NAMALWA (cell line): ENCODE measurements around the gene MFSD6.
"Not testable (repeated sequence)": the region's sequence is repeated elsewhere in the genome, so short reads cannot be mapped to it uniquely, and the experiment has no call there.

Experiments
- DNase-seq: peaks from one replicate; pipeline ENCODE4 v3.0.0-alpha.2; 2015; ENCODE audit warnings: low spot score

MFSD6 gene

GRCh38 chr2:190501702-190502407 lies 93.7 kb downstream of the MFSD6 start:
- DNase-seq, result no peak

DNA sequence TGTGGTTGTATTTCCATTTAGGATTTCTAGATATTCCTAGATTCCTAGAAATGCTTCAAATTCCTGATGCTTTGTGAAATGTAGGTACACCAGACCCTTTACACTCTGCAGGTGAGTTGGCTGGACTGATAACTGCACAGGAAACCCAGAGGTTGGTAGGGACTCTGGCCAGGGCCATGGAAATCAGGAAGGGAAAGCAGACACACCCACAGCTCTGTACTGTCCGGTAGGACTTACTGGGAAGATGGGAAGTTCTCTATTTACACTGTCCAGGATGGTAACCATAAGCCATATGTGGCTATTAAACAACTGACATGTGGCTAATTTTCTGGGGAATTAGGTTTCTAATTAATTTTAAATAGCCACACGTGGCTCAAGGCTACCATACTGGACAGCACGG lies 94.9 kb downstream of the MFSD6 start:
- no peak for DNase-seq

DNA sequence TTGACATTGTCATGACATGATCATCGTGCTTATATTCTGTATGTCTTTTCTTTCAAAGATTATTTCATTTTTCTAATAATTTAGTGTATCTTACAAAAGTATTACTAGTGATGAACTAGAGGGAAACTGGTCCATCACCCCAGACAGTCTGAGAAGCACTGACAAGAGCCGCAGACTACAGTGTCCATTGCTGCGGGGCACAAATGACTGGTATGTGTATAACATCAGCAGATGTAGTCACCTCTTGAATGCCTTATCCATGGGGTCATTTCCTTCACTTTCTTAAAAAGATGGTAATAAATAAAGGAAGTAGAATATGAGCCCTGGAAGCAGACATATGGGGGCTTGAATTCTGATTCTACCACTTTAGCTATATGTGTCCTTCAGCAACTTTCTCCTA lies 96.8 kb downstream of the MFSD6 start:
- no peak for DNase-seq

DNA sequence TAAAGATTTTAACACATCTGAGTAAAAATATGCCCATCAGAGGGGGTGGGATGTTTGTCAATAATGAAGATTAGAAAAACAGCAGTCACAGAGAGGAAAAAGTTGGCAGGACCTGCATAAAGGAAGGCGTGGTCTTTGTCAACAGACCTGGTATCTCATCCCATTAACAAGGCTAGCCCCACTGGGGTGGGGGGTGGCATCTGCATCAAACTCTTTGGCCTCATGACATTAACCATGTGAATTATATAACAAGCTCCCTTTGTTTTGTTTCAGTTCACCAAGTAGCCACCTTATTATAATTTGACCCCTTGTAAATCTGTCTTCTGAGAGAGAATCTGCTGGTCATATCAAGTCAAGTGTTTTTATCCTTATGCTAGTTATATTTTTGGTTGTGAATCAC lies 97.5 kb downstream of the MFSD6 start:
- DNase-seq, result no peak

- no peak for DNase-seq
Observed at GRCh38 chr2:190506666-190507065, 98.5 kb downstream of the MFSD6 start.

- DNase-seq, result no peak
Observed at GRCh38 chr2:190507135-190507534, 99.0 kb downstream of the MFSD6 start.

- DNase-seq, result not testable (repeated sequence)
Observed at GRCh38 chr2:190509895-190510294, 101.7 kb downstream of the MFSD6 start.

DNA sequence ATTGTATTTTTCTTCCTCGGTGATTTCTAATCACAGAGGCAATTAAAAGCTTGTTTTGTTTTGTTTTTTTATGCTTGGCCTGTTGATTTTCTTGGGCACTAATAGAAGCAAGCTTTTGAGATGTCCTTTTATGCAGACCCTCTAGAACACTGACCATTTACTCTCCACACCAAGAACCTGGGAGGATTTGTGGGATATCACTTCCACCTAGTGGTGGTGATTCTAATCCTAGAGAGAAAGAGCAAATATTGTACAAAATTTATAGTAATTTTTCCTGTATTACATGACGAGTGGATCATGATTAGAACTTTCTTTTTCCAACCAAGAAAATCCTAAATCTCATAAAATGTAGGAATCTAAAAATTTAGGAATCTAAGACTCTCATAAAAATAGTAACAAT lies 102.9 kb downstream of the MFSD6 start:
- peak; percentile 26 for DNase-seq

DNA sequence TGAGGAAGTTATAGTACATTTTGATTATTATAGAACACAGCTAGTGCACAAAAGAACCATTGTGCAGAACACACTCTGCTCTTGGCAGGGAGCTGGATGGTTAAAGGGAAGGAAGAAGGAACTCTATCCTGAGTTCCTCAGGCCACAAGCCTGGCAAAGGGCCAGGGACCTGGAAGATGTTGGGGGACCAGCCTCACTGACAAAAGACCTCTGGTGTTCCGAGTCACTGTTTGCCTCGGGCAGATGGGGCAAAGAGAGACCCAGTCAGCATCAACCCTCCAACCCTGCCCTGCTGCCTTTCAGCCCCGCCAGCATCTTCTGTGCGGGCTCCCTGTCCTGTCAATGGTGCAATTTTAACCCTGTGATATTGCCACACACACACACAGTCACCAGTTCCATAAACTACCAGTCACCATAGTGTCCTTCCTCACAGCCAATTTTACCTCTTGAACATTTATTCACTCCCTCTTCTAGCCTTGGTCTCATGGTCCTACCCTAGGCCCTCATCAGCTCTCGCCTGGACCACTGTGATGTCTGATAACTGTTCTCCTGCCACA lies 104.5 kb downstream of the MFSD6 start:
- no peak for DNase-seq

DNA sequence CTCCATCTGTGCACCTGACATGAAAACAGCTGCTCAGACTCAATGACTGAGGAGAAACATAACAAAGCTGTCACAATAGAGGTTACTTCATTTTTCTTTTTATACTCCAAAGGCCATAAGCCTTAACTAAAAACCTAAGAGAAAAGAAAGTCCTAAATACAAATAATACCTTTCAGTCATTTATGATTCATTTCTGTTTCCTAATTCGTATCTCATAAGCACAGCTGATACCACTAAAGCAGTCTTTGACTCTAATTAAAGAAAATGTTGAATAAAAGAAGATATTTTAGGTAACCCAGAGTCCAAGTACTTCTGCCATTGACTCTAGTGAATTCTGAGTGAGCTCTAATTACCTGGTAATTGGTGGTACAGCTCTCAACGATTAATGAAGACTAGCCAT lies 105.7 kb downstream of the MFSD6 start:
- no peak for DNase-seq

DNA sequence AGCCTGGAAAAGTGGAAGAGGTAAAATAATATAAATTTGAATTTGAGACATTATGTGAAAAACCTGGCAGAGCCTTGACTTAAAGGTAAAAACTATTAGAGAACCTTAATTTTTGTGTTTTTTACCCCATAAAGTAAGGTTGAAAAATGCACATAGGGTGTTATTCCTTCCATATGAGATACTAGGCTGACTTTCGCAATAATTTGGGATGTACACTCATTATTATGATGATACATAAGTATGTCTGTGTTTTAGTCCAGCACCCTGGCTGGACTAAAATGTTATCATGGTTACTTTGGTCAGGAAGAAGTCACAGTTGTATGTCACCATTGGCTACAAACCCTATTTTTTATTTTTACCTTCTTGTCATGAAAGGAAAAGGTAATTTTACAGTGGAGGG lies 106.5 kb downstream of the MFSD6 start:
- no peak for DNase-seq

DNA sequence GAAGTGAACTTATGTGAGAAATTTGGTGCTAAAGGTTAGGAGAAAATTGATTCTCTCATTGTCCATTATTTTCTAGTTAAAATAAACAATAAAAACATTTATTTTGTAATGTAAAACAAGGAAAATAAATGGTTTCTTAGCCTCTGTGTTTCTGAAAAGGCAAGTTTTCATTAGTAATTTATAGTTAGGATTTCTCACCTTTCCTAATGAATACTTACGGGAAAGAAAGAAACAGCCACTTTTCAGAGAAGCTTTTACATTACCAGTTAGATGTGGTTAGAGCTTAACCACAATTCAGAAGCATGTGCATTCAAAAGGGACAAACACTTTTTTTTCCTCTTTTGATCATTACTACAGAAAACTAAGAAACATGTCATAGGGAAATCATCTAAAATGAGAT lies 107.5 kb downstream of the MFSD6 start:
- DNase-seq, result no peak

DNA sequence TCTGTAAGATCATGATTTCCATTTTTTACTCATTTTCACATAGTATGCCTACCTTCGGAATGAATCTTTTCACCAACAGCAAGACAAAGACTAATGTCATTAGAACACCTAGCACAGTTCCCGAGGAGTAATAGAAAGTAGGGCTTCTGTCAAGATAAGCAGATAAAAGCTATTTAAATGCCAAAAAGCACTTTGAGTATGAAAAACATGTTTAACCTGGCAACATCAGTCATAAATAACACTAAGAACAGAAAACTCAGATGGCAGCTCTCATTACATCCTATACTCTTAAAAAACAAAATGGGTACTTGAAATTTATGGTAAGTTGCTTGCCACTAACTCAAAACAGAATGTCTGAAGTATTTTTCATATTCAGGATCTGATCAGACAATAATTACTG lies 109.3 kb downstream of the MFSD6 start:
- no peak for DNase-seq

GRCh38 chr2:190519975-190520767 lies 112.0 kb downstream of the MFSD6 start:
- no peak for DNase-seq

DNA sequence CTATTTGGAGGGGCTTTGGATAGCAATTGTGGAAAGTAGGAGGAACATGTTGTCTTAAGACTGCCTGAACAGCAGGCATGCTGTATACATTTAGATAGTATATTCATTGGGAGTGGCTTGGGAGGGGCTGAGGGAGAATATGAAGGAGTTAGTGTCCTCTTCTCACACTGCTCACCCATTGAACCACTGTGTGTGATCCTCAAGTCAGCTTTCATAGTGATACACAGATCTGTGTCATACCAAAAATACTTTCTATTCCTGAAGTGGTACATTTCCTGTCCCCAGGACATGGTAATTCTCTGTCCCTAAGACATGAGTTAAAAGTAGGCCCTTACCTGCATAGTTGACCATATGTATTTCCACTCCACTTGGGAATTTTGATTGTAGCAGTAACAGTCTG lies 116.8 kb downstream of the MFSD6 start:
- DNase-seq, result no peak

- no peak for DNase-seq
Observed at GRCh38 chr2:190526105-190526750, 118.1 kb downstream of the MFSD6 start.

DNA sequence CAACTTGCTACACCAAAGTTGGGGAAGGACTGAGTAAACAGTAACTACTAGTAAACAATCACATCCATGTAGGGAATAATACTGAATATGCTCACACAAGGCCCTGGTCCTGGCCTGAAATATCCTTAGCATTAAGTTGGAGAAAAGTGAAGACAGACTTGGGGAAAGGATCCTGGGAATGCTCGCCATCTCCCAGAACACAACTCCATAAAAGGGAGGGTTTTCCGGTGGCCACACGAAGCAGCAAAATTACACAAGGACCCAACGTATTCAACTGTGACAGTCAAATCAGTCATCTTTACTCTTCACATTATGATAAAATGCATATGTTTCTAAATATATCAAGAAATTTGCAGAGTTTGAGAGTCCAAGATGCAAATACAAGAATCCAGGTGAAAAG lies 119.1 kb downstream of the MFSD6 start:
- no peak for DNase-seq

GRCh38 chr2:190527918-190528317 lies 119.8 kb downstream of the MFSD6 start:
- DNase-seq, result no peak

GRCh38 chr2:190528521-190529001 lies 120.4 kb downstream of the MFSD6 start:
- DNase-seq, result no peak

- DNase-seq, result no peak
Observed at GRCh38 chr2:190529486-190530247, 121.5 kb downstream of the MFSD6 start.

- DNase-seq, result no peak
Observed at GRCh38 chr2:190530248-190530900, 122.2 kb downstream of the MFSD6 start.
